Measurements from ENCODE around the gene TSPAN17.

TSPAN17 gene

DNA sequence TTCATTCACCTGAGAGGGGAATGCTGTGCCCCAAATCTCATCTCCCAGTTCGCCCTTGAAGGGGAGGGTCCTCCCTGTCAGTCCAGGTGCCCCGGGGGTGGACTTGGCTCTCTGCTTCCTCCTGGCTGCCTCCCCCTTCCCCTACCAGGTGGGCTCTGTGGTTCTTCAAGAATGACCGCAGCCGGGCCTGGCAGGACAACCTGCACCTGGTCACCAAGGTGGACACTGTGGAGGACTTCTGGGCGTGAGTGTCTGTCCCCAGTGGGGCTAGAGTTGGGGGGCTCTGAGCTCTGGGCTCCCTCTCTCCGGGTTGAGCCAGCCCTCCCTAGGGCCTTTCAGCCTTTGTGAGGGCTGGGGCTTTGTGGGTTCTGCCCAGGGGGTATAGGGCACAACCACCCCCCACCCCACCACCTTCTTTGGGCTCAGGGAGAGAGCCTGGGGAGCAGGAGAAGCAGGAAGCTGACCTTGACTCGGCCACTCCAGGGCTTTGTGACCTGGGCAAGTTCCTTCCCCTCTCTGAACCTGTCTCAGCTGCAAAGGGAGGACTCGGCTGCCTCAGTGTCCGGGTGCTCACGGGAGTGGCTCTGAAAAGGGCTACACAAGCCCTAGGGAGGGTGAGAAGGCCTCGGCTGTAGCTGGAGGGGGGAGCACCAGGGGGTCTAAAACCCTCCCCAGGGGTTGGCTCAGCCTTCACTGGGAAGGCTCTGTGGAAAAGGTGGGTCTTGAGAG is 3.6 kb upstream of the TSPAN17 start:
- DNase-seq = no peak

DNA sequence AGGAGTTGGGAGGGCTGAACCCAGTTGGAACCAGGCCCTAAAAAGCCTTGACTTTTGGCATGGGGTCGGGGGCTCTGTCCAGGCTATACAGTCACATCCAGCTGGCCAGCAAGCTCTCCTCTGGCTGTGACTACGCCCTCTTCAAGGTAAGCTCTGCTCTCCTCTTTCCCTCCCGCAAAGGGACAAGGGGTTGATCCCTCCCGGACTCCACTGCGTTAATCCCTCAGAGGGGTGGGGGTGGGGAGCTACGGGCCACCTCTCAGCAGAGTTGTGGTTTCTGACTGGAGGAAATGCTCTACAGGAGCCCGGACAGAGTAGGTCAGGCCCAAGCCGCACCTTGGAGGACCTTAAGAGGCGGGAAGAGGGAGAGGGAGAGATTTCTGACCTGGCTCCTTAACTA is 3.0 kb upstream of the TSPAN17 start:
- no peak for DNase-seq

DNA sequence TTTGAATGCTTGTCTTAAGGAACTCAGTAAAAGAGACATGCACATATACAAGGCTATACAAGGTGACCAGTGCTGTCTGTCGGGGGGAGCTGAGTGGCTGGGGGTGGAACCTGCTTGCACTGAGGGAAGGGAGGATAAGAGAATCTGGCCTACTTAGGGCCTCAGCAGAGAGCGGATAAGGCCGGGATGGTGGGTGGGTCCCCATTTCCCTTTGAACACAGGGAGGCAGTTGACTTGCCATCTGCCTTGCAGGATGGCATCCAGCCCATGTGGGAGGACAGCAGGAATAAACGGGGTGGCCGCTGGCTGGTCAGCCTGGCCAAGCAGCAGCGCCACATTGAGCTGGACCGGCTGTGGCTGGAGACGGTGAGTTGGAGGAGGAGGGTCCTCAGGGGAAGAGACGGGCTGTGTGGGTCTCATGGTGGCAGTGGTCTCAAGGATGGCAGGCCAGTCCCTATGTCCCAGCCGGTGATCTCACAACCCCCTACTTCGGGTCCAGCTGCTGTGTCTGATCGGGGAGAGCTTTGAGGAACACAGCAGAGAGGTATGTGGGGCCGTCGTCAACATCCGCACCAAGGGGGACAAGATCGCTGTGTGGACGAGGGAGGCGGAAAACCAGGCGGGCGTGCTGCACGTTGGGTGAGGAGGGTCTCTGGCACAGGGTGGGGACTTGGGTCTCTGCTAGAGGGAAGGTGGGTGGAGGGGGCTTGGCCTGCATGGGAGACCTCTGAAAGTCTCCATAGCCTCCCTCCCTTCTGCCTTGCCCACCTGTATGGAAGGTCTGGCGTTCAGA is 2.2 kb upstream of the TSPAN17 start:
- no peak for DNase-seq

DNA sequence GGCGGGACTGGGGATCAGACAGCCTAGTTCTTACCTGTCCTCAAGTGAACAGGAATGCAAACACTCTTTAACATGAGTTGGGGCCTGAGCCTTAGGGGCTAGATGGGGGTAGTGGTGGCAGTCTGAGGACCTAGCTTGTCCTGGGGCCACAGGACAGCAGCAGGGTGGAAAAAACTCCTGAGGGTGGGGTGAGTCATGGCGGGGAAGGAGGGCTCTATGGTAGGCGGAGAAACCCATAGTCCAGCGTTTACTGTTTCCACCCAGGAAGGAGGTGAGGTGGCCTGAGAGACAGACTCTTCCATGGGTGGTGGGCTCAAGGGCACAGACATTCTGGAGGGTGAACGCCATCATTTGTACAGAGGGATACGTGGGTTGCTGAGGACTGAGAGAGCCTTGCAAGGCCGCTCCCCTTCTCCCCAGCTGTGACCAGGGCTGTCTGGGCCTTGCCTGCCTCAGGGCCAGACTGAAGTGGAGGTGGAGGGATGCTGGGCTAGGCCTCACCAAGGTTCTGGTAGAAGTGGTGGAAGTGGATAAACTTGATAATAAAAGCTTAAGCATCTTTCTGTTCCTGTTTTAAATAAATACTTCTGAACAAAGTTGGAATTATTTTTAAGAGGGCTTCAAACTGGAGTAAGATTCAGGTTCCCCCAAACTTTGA is 1.1 kb upstream of the TSPAN17 start:
- no peak for DNase-seq

DNA sequence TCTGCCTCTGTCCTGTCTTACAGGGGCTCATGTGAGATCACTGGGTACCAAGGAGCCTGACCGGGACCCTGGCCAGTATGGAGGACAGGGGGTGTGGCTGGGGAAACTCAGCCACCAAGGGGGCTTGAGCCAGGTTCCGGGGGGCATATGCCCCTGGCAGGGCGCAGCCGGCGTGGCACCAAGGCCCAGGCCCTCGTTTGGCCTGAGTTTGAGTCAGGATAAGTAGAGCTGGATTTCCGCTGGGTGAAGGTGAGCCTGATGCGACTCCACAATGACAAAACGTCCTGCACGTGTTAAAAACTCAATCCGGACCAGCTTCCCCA is 616 bp upstream of the TSPAN17 start:
- DNase-seq = no peak

DNA sequence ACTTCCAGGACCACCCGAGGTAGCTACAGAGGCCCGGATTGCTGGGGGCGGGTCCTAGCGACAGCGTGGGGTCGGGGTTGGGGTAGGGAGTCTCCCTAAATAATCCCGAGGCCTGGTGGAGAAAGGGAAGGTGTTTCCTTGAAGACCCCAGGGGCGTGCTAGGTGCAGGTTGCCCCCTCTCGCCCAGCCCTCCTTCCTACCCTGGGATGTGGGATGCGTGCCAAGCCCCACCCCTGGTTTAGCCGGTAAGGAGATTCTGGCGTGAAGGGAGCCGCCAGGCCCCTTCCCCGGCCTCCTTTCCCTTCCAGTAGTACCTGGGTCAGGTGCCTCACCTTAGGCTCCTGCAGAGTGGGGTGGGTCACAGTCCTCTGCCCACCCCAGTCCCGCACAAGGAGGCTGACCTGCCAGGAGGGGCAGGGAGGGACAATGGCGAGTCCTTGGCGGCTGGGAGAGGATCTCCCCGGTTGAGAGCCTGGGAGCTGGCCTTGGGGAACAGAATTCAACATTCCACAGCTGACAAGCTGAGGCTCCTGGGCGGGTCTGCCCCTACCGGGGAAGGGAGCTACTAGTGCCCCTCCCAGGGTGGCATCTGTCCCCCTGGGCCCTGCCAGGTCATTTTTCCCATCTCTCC is 674 bp downstream of the TSPAN17 start:
- no peak for DNase-seq

DNA sequence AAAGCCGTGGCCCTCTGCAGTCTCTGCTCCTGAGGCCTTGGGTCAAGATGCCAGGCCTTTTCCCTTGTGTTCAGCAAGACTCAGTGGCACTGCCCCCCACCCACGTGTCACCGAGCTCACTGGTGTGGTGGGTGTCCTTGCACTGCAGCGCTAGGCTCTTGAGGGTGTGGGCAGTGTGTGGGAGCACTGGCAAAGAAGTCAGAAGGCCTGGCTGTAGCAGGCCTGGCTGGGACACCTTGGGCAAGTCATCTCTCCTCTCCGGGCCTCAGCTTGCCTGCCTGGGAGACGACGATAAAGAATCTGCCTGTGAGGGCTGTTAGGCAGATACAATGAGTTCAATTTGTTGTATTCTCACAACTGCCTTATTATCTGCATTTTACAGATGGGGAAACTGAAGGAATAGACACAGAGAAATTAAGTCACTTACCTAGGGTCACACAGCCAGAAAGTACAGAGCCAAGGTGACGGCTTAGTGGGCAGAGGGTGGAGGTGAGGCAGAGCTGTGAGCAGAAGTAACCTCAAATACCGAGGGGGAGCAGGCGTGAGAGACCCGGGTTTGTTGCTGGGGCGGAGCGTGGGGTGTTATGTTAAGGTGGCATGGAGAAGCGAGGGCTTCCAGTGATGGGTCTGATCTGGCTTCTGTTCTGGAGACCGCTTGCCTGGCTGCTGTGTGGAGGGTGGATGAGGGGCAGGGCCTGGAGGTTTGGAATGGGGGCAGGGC is 1.4 kb downstream of the TSPAN17 start:
- no peak for DNase-seq

DNA sequence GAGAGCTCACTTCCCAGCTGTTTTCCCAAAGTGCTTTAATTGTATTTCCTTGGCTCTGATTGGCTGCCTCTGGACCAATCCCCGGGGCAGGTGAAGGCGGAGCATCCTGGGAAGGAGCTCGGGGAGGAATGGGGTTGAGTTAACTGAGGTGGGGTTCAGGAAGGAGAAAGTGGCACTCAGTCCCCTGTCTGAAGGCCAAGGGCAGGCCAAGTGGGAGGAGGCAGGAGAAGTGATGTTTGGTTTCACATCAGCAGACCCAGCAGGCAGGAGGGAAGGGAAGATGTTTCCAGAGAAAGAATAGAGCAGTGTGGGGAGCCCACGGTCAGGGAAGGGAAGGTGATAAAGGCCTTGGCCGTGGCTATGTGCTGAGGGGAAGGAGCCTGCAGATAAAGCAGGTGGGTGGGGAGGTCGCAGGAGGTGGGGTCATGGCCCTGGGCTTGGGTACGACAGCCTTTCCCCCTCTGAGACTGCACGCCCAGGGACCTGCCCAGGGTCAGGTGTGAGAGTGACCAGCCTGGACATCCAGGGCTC is 3.1 kb downstream of the TSPAN17 start:
- DNase-seq = no peak

DNA sequence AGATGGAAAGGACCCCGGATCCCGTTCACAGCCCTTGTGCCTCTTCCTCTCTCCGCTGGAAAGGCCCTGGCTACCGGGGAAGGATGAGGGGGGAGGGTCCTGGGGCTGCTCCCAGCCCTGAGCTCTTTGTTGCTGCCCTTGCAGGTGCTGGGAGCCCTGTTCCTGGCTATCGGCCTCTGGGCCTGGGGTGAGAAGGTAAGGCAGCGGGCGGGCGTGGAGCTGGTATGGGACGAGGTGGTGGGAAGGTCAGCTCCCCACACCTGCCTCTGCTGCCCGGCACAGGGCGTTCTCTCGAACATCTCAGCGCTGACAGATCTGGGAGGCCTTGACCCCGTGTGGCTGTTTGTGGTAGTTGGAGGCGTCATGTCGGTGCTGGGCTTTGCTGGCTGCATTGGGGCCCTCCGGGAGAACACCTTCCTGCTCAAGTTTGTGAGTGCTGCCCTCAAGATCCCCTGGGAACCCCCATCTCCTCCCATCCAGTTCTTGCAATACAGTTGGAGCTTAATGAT is 4.2 kb downstream of the TSPAN17 start:
- DNase-seq = no peak

DNA sequence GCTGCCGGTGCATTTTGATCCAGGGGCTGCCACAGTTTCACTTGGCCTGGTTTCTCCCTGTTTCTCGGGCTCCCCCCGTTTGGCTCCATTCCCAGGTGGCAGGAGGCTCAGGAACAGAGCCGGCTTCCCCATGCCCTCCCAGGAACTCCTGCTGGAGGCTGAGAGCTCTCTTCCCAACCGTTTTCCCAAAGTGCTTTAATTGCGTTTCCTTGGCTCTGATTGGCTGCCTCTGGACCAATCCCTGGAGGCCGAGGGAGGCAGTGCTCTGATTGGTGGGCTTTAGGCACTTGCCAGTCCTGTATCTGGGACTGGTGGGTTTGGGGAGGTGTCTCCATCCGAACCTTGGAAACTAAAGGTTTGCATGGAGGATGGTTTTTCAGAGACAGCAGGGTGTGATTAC is 4.9 kb downstream of the TSPAN17 start:
- no peak for DNase-seq

DNA sequence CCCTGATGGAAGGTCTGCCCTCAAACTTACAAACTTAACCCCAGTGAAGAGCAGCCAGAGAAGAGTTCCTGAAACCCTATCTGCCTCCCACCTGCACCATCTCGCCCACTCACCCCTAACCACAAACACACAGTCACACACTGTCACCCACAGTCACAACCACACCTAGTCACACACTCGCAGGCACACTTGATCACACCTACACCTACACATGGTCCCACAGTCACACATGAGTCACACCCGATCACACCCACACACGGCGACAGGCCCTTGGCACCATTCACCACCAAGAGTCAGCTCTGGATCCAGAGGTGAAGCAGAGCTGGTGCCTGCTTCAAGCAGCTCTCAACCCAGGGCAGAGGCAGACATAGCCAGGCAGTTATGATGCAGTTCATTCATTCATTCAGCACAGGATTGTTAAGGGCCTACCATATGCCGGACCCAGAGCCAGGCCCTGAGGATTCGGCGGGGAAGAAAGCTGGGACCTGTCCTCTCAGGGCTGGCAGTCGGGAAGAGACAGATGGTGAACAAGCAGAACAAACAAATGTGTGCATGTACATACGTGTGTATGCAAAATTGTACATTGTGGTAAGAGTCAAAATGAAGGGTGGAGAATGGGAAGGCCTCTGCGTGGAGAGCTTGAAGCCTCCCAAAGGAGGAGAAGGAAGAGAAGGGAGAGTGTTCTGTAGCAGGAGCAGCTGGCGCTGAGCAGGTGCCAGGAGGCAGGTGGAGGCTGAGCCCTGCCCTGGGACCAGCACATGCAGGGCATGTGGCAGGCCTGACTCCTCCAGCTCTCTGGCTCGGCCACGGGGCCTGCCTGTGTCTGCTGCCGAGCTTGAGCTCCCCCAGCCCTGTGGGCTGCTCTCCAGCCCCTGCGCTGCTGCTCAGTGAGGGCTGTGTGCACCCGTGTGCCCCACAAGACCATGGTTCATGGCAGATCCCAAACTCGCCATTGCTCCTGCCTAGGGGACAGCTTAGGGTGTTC is 6.4 kb downstream of the TSPAN17 start:
- peak; percentile 47 for DNase-seq

DNA sequence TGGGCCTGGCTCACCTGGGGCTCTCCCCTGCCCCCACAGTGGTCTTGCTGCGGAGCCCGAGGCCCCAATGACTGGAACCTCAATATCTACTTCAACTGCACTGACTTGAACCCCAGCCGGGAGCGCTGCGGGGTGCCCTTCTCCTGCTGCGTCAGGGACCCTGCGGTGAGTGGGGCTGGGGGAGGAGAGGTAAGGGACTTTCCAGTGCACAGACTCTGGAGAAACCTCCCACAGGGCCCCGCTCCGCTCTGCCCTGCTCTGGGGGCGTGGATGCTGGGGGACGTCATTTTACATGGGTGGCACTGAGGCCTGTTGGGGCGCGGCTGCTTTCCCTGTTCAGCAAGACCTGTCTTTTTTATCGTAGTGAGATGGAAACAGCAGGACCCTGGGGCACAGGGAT is 7.6 kb downstream of the TSPAN17 start:
- DNase-seq = no peak

DNA sequence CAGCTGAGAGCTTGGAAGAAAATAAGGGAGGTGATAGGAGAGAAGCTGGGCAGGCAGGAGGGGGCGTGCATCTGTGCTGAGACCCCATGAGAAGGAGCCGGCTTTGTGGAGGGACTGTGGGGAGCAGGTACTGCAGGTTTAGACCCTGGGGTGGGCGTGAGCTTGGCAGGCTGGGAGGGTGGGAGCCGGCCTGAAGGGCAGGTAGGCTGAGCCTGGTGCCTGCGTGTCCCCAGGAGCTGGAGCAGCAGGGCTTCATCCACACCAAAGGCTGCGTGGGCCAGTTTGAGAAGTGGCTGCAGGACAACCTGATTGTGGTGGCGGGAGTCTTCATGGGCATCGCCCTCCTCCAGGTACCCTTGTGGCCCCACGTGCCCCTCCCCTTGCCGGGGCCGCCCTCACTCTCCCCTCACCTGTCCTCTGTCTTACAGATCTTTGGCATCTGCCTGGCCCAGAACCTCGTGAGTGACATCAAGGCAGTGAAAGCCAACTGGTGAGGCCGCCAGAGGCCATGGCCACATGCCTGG is 9.2 kb downstream of the TSPAN17 start:
- DNase-seq = no peak

DNA sequence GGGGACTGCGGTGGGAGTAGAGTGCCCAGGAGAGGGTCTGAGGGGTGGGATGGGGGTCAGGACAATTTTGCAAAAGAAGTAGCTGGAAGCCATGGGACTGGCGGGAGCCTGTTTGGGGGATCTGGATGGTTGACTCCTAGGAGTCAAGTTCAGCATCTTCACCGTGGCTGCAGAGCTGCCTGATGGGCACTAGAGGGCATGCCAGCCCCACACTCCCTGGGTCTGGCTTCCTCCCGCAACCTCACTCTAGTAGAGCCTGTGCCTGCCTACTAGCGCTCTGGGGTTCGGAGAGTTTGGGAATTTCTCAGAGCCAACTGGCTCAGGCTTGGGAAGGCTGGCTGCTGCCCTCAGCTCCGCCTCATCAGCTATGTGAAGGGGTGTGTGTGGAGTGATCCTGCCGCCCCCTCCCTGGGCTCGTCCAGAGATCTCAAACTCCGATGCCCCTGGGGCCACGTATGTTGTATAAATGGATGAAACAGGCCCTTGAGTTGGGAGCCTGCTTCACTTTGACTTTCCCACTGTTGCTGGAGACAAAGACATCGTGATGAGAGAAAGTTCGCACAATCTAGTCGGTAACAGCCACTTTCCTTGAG is 10.8 kb downstream of the TSPAN17 start:
- peak; percentile 43 for DNase-seq

DNA sequence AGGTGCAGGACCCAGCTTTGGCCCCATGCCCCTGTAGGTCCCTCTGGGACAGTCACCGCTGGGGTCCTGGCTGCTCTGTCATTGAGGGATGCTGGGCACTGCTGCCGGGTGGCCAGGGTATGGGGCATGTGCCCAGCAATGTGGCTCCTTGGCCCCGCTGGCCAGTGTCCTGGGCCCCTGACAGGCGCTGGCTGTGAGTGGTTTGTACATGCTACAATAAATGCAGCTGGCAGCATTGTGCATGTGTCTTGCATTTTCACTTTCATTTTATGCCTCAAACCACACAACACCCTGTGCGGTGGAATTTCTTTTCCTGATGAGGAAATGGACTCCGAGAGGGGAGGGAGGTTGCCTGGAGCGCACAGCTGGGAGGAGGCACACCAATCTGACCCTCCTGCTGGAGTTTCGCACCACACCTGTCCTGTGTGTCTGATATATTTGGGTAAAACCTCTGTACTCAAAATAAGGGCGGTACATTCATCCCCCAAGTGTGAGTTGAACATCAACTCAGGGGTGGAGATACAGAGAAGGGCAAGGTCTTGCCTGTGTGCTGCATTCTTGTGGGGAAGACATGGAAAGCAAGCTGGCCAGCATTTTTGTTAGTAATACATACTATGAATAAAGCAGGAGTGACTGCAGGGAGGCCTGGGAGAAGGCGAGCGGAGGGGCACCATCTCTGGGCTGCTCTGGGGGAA is 11.7 kb downstream of the TSPAN17 start:
- no peak for DNase-seq

DNA sequence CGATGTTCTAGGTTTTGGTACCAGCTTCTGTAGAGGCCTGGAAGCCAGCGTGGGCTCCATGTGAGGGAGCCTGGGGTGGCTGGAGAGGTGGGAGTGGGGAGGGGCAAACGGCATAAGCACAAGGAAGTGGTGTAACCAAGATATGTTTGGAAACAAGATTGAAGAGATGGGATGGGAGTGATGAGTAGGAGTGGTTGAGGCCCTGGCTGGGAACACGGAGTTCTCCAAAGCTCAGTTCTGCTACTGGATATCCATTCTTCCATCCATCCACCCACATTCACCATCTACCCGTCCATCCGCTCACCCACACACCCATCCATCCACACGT is 12.2 kb downstream of the TSPAN17 start:
- no peak for DNase-seq

DNA sequence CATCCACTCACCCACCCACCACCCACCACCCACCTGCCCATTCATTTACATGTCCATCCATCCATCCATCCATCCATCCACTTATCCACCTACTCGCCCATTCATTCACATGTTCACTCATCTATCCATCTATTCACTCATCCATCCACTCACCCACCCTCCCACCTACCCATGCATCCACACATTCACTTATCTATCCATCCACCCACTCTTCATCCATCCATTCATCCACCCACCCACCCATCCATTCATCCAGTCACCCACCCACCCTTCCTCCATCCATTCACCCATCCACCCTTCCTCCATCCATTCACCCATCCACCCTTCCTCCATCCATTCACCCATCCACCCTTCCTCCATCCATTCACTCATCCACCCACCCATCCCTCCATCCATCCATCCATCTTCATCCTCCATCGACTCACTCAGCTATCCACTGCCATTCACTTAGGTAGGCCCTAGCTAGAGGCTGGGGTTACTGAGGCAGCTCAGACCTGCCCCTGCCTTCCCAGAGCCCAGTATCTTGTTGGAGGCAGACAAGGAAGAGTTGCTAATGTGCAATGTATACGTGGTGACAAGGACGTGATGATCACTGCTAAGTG is 12.7 kb downstream of the TSPAN17 start:
- DNase-seq = no peak

DNA sequence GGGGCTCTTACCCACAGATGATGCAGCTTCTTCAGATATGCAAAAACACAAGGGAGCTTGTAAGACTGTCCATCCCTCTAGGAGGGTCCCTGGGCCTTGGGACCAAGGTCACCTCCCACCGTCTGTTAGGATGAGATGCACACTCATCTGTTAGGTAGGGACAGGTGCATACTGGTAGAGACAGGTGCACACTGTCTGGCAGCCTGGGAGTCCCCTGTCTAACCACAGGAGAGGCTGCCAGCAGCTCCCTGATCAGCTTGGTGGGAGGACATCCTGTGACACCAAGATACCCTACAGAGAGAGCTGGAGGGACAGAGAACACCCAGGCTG is 13.2 kb downstream of the TSPAN17 start:
- DNase-seq = no peak

DNA sequence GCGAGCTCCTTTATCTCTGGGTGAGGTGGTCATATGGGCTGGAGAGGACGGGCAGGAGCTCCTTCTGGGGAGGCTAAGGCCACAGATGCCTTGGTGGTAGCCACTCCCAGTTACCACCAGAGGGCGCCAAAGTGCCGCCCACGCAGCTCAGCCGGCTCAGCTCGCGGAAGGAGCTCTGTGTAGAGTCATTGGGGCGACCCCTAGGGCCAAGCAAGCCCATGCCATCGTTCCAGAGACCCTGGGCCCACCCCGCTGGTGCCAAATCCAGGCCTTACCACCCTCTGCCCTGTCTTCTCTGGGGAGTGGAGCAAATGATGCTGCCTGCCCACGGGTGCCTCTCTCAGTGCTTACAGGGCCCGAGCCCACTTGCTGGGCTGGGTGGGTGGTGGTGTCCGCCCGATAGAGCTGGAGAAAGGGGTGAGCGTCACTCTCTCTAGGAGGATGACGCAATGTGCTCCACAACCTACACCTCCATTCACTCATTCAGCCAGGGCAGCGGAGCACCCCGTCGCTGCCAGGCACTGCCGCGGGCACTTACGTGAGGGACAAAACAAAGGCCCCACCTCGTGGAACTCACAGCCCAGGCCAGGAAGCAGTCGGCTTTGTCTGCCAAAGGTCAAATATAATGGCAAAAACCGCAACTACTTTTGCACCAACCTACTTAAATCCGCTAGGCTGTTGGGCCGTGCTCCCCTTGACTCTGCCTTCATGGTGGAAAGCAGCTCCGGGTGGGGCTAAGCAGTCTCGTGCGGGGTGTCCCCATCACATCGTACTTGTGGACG is 13.8 kb downstream of the TSPAN17 start:
- peak; percentile 65 for DNase-seq

All from activated CD4-positive, alpha-beta T cell treated with anti-CD3 and anti-CD28 coated beads for 1 hour (primary cell).